Pulmonary artery endothelial cell (primary cell): ENCODE measurements around the gene ATG7. TPM values are rescaled to one million over a fixed set of nuclear protein-coding genes. Genes with fewer than 3 reads are reported as not detected.
"Not testable (repeated sequence)": the region's sequence is repeated elsewhere in the genome, so short reads cannot be mapped to it uniquely, and the experiment has no call there.

ENCODE experiments used
- DNase-seq: peaks from one replicate; pipeline ENCODE4 v3.0.0-alpha.2; 2011; ENCODE audit warnings: low read depth, low spot score
- total RNA-seq: library from RNA; depleted of rRNA; stranded (reverse); fragments of >200 nt; gene quantifications from 2 replicates; pipeline ENCODE4 v1.2.3, GENCODE V29; 2014

The ATG7 gene
- total RNA-seq, 1 donor from 2014 or later, result 52.4 TPM

GRCh38 chr3:11386465-11387113 is 114.4 kb downstream of the ATG7 start:
- no peak for DNase-seq

GRCh38 chr3:11389386-11390268 is 117.4 kb downstream of the ATG7 start:
- DNase-seq, result no peak

- DNase-seq, result no peak
These were observed 118.4 kb downstream of the ATG7 start for GRCh38 chr3:11390411-11391131.

GRCh38 chr3:11391174-11391879 is 119.1 kb downstream of the ATG7 start:
- DNase-seq, result no peak

GRCh38 chr3:11392014-11392859 is 120.0 kb downstream of the ATG7 start:
- no peak for DNase-seq

- DNase-seq, result no peak
These were observed 120.6 kb downstream of the ATG7 start for GRCh38 chr3:11392860-11393114.

- DNase-seq, result no peak
These were observed 121.2 kb downstream of the ATG7 start for GRCh38 chr3:11393401-11393800.

- DNase-seq, result no peak
These were observed 122.2 kb downstream of the ATG7 start for GRCh38 chr3:11394392-11394791.

- DNase-seq, result no peak
These were observed 128.0 kb downstream of the ATG7 start for GRCh38 chr3:11400213-11400612.

GRCh38 chr3:11401434-11401833 is 129.2 kb downstream of the ATG7 start:
- no peak for DNase-seq

GRCh38 chr3:11405323-11405722 is 133.1 kb downstream of the ATG7 start:
- no peak for DNase-seq

- no peak for DNase-seq
These were observed 135.4 kb downstream of the ATG7 start for GRCh38 chr3:11407644-11408043.

- DNase-seq, result not testable (repeated sequence)
These were observed 136.2 kb downstream of the ATG7 start for GRCh38 chr3:11408324-11408859.

GRCh38 chr3:11410564-11410963 is 138.4 kb downstream of the ATG7 start:
- peak; percentile 8 for DNase-seq

GRCh38 chr3:11411956-11412355 is 139.8 kb downstream of the ATG7 start:
- DNase-seq, result peak; percentile 17

- no peak for DNase-seq
These were observed 140.9 kb downstream of the ATG7 start for GRCh38 chr3:11413071-11413470.

GRCh38 chr3:11415099-11415498 is 142.9 kb downstream of the ATG7 start:
- DNase-seq, result no peak

- no peak for DNase-seq
These were observed 147.9 kb downstream of the ATG7 start for GRCh38 chr3:11420066-11420465.

GRCh38 chr3:11422291-11422690 is 150.1 kb downstream of the ATG7 start:
- DNase-seq, result no peak

- no peak for DNase-seq
These were observed 151.7 kb downstream of the ATG7 start for GRCh38 chr3:11423868-11424267.

GRCh38 chr3:11424277-11424676 is 152.1 kb downstream of the ATG7 start:
- no peak for DNase-seq
